GM20000 (cell line): ENCODE results near the gene AREG.

Experiments
- DNase-seq: peaks from one replicate; pipeline ENCODE4 v3.0.0; 2012; ENCODE audit warnings: low spot score
- TF ChIP-seq, protein P1 (sequence below): IDR thresholded peaks from 2 replicates; pipeline ENCODE4 v1.5.1; 2012; ENCODE audit warnings: mild to moderate bottlenecking, control low read depth; ENCODE audit errors: extremely low read depth, missing control alignments

Gene AREG

DNA sequence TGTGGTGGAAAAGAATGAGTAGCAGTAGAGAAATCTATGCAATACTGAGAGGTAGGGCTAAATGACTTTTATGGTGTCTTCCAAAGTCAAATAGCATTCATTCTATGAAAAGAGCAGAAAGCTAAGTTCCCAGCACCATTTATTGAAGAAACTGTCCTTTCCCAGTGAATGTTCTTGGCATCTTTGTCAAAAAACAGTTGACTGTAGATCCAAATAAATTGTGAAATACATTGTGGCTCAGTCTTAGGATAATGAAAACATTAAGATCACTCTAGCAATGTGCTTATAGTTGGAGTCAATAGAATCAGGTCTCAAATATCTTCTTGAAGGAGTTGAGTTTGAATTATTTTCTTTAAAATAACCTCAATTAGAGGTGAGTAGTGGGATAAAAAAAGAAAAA lies 19.4 kb downstream of the AREG start:
- no peak for DNase-seq
- TF ChIP-seq, protein P1, sequence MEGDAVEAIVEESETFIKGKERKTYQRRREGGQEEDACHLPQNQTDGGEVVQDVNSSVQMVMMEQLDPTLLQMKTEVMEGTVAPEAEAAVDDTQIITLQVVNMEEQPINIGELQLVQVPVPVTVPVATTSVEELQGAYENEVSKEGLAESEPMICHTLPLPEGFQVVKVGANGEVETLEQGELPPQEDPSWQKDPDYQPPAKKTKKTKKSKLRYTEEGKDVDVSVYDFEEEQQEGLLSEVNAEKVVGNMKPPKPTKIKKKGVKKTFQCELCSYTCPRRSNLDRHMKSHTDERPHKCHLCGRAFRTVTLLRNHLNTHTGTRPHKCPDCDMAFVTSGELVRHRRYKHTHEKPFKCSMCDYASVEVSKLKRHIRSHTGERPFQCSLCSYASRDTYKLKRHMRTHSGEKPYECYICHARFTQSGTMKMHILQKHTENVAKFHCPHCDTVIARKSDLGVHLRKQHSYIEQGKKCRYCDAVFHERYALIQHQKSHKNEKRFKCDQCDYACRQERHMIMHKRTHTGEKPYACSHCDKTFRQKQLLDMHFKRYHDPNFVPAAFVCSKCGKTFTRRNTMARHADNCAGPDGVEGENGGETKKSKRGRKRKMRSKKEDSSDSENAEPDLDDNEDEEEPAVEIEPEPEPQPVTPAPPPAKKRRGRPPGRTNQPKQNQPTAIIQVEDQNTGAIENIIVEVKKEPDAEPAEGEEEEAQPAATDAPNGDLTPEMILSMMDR = no peak

DNA sequence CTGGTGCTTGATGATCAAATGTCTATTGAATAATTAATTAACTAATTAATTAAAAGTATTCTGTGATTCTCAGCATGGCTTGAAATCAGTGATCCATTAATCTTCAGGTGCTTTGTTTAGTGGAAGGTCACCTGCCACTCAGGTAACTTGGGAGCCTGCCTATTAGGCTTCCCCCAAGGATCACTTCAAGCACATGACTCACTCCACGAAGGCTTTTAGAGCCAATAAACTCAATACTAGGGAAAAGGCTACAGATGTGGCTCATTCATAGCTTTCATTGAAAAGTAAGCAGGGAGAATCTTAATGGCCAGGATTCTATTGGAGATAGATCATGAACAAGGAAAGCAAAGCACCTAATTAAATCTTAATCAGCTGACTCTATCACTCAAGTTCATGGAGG lies 21.3 kb downstream of the AREG start:
- TF ChIP-seq, protein P1 = no peak
- DNase-seq = no peak

DNA sequence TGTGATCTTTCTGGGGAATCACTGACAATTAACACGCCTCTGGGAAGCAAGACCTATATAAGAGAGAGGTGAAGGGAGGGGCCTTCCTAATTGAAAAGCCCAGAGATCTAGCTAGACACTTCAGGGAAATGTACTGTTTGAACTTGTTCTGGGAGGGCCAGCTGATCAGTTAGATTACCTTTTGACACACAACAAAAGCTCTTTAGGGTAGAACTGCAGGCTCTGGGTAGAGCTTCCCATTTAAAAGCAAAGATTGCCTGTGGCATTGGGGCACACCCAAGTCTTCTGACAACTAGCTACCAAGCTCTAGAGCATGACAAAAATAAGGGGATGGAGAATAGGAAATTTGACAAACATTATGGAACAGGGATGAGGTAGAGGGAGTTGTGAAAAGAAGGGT lies 26.3 kb downstream of the AREG start:
- DNase-seq = no peak
- TF ChIP-seq, protein P1 = no peak

DNA sequence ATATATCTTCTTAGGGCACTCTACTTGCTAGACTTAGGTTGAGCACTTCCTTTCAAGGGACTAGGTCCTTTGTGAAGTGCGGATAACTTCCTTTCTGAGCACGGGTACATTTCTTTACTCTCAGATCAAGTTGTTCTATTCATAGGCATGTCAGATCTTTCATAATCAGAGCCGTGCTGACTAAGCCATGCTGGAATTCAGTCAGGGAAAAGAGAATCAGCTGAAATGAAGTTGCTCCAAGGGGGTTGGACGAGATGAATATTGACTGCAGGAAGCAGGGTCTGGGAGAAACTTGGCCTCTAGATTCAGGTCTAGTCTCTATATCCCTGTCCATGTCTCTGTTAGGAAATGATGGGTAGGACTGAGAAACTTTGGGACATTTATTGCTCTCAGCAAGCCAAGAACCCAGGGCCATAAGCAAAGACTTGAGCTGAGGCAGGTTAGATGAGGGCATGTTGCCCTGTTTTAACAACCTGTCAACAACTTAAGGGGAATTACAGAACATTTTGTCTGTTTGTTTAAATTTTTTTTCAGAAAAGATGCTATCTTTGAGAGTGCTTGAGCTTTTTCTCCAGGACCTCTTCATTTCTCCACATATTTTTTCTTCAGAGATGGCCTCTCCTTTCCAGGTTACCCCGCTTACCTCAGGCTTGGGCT lies 28.3 kb downstream of the AREG start:
- no peak for DNase-seq
- TF ChIP-seq, protein P1 = no peak

DNA sequence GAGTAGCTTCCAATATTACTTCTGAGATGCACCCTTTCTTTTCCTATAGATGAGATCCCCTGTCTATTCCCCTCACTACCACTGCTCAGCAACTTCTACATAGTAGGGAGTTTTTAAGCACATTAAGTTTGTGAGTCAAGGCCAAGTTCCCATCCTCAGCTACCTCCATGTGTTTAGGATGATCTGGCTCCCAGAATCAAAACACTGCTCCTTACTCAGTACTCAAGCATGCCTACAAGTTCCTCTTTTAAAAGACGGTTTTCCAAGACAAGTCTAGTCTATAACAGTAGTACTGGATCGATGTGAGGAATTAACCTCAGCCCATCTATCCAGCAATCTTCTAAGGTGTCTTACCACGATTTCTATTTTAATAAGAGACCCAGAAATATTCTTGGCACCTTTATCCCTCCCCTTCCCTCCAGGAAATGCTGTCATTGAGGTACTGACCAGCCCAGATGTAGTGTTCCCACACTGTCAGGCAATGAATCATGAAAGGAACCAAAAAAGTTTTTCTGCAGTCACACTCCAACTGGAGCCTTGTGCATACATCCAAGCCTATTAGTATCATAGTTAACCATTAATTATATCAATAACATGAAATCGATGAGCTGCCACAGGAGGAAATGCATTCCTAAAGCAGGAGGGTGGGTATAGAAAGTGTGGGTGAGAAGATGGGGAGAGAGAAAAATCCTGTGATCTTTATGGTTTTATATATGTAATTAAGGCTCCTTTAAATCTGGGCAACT lies 29.6 kb downstream of the AREG start:
- DNase-seq = no peak
- TF ChIP-seq, protein P1 = no peak

DNA sequence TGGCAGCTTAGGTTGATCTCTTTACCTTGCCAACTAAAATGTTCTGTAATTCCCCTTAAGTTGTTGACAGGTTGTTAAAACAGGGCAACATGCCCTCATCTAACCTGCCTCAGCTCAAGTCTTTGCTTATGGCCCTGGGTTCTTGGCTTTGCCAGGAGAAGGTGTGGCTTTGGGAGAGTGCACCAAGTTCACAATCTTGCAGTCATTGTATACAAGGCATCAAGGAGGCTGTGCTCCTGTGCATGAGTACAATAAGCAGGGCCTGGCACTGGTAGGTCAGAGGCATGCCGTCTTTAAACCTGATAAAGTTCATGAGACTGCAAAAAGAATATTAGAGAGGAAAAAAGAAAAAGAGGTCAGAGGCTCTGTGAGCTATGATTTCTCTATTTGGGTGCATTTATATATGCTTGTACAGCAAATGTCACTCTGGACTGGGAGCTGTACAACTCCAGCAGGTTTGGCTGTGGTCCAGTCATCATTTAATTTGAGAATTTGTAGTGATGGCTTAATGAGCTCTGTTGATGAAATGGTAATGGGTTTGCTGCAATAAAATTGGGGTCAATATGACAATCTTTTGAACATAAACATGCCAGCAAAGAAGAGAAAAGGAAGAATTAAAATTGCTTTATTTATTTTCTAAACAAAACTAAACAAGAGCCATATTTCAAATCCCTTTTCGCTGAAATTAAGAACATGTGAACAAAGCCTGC lies 30.3 kb downstream of the AREG start:
- TF ChIP-seq, protein P1 = no peak
- no peak for DNase-seq

DNA sequence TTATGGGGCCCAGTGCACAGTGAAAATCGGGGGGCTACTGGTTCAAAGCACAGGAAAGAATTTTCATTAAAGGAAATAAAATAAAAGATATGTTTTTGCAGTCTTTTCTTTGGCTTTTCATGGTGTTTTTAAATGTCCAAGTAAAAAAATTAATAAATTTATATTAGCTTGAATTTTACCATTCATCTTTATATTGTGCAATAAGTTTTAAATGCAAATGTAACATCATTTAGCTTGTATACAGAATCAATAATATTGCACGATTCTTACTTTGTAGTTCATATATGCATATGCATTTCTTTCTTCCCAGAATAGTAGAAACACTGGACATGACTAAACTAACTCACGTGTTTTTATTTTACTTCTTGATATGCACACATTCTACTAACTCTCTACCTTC lies 31.0 kb downstream of the AREG start:
- TF ChIP-seq, protein P1 = no peak
- DNase-seq = no peak
